Activated T-cell treated with anti-CD3 and anti-CD28 coated beads, Interleukin-2, amount 50 U/mL, for 48 hours (primary cell): ENCODE measurements around the gene SLC25A17.
"Not testable (repeated sequence)": the region's sequence is repeated elsewhere in the genome, so short reads cannot be mapped to it uniquely, and the experiment has no call there.

ENCODE experiments used
- DNase-seq, 2 experiments: peaks; one replicate each; pipeline ENCODE4 v3.0.0-alpha.2; 2020

Gene SLC25A17

GRCh38 chr22:40818192-40818746, 877 bp downstream of the SLC25A17 start:
- no peak for DNase-seq

GRCh38 chr22:40817737-40818136, 1.4 kb downstream of the SLC25A17 start:
- no peak for DNase-seq

GRCh38 chr22:40813912-40814315, 5.2 kb downstream of the SLC25A17 start:
- no peak for DNase-seq

GRCh38 chr22:40808018-40808841, 10.9 kb downstream of the SLC25A17 start:
- DNase-seq: no peak

GRCh38 chr22:40806711-40807110, 12.4 kb downstream of the SLC25A17 start:
- no peak for DNase-seq

- DNase-seq: no peak
Observed at GRCh38 chr22:40805699-40806203, 13.4 kb downstream of the SLC25A17 start.

- no peak for DNase-seq
Observed at GRCh38 chr22:40805239-40805638, 13.9 kb downstream of the SLC25A17 start.

GRCh38 chr22:40803321-40803720, 15.8 kb downstream of the SLC25A17 start:
- DNase-seq: no peak

GRCh38 chr22:40799008-40799407, 20.1 kb downstream of the SLC25A17 start:
- no peak for DNase-seq

GRCh38 chr22:40797427-40797826, 21.7 kb downstream of the SLC25A17 start:
- DNase-seq: no peak

GRCh38 chr22:40792451-40792850, 26.7 kb downstream of the SLC25A17 start:
- no peak for DNase-seq

- no peak for DNase-seq
Observed at GRCh38 chr22:40791241-40791640, 27.9 kb downstream of the SLC25A17 start.

- DNase-seq: no peak
Observed at GRCh38 chr22:40789131-40789530, 30.0 kb downstream of the SLC25A17 start.

GRCh38 chr22:40782521-40782920, 36.6 kb downstream of the SLC25A17 start:
- DNase-seq: no peak

- not testable (repeated sequence) for DNase-seq
Observed at GRCh38 chr22:40781749-40782148, 37.4 kb downstream of the SLC25A17 start.

- DNase-seq: no peak
Observed at GRCh38 chr22:40769761-40770160, 49.4 kb downstream of the SLC25A17 start.

- DNase-seq: no peak
Observed at GRCh38 chr22:40768206-40768605, 50.9 kb downstream of the SLC25A17 start.

GRCh38 chr22:40766956-40767355, 52.2 kb downstream of the SLC25A17 start:
- DNase-seq: no peak

- no peak for DNase-seq
Observed at GRCh38 chr22:40764763-40765441, 54.2 kb downstream of the SLC25A17 start.

GRCh38 chr22:40759294-40759840, 59.8 kb downstream of the SLC25A17 start:
- DNase-seq: no peak

GRCh38 chr22:40758851-40759250, 60.3 kb downstream of the SLC25A17 start:
- not testable (repeated sequence) for DNase-seq

GRCh38 chr22:40758390-40758789, 60.8 kb downstream of the SLC25A17 start:
- DNase-seq: no peak

- DNase-seq: no peak
Observed at GRCh38 chr22:40757071-40757470, 62.1 kb downstream of the SLC25A17 start.
